GM19043 (cell line): ENCODE results near the gene IER3.

Experiments
- ATAC-seq: cut with Tn5 transposase; IDR thresholded peaks from one replicate; pipeline ENCODE4 v1.9.1; 2021; ENCODE audit warnings: low read depth; ENCODE audit not compliant: unreplicated experiment

The IER3 gene

DNA sequence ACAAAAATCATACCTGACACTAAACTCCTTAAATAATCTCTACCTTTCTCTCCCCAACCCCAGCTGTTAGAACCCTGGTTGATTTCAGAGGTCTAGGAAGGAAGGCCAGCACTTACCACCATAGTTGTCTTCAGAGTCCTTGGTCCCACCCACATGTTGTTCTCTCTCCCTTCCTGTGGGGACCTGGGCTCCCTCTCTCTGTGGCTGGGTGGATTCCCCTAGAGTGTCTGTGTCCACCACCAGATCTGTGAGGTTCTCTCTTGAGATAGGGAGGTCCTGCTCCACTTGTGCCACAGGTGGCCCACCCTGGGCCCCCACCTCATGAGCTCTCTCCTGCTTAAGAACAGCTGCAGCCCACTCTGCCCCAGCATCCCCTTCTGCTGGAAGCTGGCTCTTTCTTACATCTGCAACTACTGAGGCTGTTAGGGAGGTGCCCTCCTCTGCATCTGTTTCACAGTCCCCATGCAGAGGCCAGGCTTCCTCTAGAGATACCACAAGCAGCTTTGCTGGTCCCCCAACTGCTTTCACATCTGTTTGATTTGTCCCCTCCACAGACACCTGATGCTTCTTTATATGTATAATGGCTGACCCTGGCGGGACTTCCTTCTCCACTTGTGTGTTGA lies 32.5 kb downstream of the IER3 start:
- no peak for ATAC-seq

DNA sequence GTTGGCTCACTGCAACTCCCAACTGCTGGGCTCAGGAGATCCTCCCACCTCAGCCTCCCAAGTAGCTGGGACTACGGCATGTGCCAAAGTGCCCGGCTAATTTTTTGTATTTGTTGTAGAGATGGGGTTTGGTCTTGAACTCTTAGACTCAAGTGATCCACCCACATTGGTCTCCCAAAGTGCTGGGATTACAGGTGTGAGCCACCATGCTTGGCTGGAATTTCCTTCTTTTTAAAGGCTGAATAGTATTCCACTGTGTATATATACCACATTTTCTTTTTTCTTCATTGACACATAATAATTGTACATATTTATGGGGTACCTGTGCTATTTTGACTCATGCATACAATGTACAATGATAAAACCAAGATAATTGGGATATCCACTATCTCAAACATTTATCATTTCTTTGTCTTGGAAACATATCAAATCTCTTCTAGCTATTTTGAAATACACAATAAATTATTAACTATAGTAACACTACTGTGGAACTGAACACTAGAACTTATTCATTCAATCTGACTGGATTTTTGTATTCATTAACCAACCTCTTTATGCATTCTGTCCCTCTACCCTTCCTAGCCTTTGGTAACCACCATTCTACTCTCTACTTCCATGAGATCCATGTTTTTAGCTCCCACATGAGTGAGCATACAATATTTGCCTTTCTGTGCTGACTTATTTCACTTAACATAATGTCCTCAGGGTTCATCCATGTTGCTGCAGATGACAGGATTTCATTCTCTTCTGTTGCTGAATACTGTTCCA lies 35.1 kb downstream of the IER3 start:
- no peak for ATAC-seq

DNA sequence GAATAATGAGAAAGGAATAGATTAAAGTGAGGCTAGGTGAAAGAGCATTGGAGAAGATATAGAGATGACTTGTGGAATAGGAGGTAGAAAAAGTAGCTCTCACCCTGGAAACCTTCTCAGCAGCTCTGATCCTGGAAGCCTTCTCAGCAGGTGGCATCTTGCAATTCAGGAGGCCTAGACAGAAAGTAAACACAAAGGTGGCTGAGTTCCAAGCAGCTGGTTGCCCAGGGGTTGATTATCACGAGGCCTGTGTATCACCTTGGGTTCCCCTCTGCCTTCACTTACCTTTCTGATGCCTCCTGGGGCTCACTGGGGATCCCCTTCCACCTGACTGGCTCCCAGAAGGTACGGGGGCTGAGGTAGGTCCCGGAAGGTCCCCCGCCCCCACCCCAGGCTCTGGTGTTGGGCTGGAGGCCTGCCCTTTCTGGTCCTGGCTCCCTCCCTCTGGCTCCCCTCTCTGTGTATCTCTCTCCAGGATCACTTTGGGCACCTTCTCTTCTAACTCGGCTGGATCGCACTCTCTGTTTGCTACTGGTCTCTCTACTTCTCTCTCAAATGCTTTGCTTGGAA lies 37.0 kb downstream of the IER3 start:
- no peak for ATAC-seq

DNA sequence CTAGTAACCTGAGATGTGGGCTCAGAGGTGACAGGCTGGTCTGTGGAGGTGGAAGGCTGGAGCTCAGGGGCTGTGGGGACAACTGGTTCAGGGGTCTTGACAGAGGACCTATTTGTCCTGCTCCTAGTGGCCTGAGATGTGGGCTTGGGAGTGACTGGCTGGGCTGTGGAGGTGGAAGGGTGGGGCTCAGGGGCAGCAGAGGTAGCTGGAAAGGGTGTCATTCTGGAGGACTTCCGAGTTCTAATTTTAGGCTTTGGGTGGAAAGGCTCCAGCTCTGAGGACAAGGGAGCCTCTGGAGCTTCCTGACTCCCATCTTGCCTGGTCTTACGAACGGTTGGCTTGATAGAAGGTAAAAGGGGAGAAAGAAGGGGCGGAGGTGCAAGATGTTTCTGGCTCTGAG lies 38.7 kb downstream of the IER3 start:
- ATAC-seq = no peak

DNA sequence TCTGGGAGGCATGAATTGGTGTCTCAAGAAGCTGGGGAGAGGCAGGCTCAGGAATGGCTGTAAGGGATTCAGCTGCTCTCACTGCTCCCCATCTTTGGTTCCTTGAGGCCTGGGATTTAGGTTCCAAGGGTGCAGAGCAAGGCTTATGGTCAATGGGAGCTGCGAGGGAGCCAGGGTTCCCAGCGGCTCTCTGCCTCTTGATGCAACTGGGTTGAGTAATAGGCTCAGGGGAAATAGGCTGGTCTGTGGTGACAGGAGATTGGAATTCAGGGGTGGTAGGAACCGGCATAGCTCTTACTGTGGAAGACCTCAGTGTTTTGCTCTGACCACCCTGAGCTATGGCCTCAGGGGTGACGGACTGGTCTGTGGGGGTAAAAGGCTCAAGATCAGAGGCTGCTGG lies 40.5 kb downstream of the IER3 start:
- no peak for ATAC-seq

DNA sequence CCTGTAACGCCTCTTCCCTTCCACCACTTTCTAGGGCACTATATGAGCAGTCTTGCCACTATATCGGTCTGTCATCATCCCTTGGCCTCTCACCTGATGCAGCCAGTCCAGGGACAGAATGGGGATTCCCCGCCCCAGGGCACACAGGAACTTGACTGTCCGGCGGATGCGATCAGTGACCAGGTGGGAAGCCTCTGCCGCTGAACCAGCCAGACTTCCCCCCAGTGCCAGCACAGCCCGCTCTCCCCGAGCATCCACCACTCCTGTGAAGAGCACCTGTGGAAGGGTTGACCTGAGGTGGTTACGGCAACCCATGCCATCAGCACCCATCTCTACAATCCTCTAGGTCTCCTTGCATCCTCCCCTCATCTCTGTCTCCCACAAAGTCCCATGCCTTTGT lies 41.3 kb downstream of the IER3 start:
- no peak for ATAC-seq

DNA sequence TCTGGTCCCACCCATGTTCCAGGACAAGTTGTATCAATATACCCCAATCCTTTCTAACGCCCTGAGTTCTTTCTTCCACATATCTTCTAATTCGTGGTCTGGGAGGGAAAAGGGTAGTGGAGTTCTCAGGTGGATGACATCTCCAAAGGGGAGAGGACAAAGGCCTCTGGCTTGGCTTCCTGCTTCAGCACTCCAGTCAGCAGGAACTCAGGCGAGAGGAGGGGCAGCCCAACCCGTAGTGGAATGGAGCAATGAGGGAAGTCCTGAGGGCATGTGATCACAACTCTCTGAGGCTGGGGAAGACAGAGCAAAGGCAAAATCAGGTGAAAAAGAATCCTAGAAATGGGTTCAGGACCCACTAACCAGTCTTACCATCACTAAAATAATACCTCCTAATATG lies 44.0 kb downstream of the IER3 start:
- no peak for ATAC-seq

DNA sequence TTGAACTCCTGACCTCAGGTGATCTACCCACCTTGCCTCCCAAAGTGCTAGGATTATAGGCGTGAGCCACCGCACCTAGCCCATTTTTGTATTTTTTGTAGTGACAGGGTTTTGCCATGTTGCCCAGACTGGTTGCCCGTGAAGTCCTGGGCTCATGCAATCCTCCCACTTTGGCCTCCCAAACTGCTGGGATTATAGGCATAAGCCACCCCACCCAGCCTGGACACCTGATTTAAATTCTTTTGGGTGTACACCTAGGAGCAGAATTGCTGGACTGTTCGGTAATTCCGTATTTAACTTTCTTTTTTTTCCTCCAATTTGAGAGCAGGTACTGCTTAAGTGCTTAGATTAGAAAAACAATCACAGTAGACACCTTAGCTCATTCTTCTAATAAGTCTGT lies 47.9 kb downstream of the IER3 start:
- no peak for ATAC-seq
